Mesothelial cell of epicardium (in vitro differentiated cells): Measurements from ENCODE around the gene CALCR. TPM values are rescaled to one million over a fixed set of nuclear protein-coding genes. Genes with fewer than 3 reads are reported as not detected.

Source experiments
- DNase-seq, 2 experiments: peaks; one replicate each; pipeline ENCODE4 v3.0.0; 2021; ENCODE audit warnings: low spot score in 2 of 2; ENCODE audit not compliant: unreplicated experiment in 2 of 2
- H3K27ac Mint-ChIP-seq: 2 replicates; pipeline ENCODE4 v1.8.0; 2021; ENCODE audit warnings: mixed read lengths
- H3K27me3 Mint-ChIP-seq: 2 replicates; pipeline ENCODE4 v1.8.0; 2021; ENCODE audit warnings: low read depth, mixed read lengths
- H3K36me3 Mint-ChIP-seq: 2 replicates; pipeline ENCODE4 v1.8.0; 2021; ENCODE audit warnings: mixed read lengths
- H3K4me1 Mint-ChIP-seq: 2 replicates; pipeline ENCODE4 v1.8.0; 2021; ENCODE audit warnings: mixed read lengths
- H3K4me3 Mint-ChIP-seq: 2 replicates; pipeline ENCODE4 v1.8.0; 2021; ENCODE audit warnings: mild to moderate bottlenecking, moderate library complexity, mixed read lengths
- H3K9me3 Mint-ChIP-seq: 2 replicates; pipeline ENCODE4 v1.8.0; 2021; ENCODE audit warnings: mixed read lengths
- total RNA-seq: library from RNA; stranded (reverse); gene quantifications from 3 replicates; pipeline ENCODE4 v1.2.1, GENCODE V29; 2021
- TF ChIP-seq, protein P1 (sequence below): fragments of 200-600 bp; sonication (generic); IDR thresholded peaks from one replicate; pipeline ENCODE4 v1.5.0; 2021; ENCODE audit warnings: antibody characterized with exemption; ENCODE audit not compliant: unreplicated experiment

Gene CALCR
- total RNA-seq, 1 donor from 2014 or later, result not detected

DNA sequence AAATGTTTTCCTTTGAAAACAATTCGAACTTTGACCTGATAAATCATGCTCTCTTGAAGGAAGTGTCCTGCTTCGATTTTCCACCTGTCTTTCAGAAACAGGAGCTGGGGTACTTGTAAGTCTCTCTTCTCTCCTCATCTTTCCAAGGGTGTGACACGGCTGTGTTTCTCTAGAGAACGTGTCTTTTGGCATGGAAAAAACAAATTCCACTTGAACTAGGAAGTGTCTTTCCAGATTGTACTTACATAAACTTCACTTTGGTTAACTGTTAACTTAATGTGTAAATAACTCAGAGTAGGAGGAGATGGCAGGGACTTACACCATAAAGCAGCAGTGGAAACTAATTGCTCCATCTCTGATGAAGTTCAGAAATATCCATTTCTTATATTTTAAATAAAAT, 4.2 kb upstream of the CALCR start:
- Mint-ChIP-seq H3K4me1 (peaks cover 15% of the 10 kb centered on the region), H3K9me3 (no peaks in the 10 kb centered on the region), H3K27me3 (peaks cover 76% of the 10 kb centered on the region), H3K27ac (no peak overlapping the region), H3K36me3 (no peaks in the 10 kb centered on the region), H3K4me3 (no peak overlapping the region)
- TF ChIP-seq, protein P1, sequence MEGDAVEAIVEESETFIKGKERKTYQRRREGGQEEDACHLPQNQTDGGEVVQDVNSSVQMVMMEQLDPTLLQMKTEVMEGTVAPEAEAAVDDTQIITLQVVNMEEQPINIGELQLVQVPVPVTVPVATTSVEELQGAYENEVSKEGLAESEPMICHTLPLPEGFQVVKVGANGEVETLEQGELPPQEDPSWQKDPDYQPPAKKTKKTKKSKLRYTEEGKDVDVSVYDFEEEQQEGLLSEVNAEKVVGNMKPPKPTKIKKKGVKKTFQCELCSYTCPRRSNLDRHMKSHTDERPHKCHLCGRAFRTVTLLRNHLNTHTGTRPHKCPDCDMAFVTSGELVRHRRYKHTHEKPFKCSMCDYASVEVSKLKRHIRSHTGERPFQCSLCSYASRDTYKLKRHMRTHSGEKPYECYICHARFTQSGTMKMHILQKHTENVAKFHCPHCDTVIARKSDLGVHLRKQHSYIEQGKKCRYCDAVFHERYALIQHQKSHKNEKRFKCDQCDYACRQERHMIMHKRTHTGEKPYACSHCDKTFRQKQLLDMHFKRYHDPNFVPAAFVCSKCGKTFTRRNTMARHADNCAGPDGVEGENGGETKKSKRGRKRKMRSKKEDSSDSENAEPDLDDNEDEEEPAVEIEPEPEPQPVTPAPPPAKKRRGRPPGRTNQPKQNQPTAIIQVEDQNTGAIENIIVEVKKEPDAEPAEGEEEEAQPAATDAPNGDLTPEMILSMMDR, result no peak
- DNase-seq, result no peak

DNA sequence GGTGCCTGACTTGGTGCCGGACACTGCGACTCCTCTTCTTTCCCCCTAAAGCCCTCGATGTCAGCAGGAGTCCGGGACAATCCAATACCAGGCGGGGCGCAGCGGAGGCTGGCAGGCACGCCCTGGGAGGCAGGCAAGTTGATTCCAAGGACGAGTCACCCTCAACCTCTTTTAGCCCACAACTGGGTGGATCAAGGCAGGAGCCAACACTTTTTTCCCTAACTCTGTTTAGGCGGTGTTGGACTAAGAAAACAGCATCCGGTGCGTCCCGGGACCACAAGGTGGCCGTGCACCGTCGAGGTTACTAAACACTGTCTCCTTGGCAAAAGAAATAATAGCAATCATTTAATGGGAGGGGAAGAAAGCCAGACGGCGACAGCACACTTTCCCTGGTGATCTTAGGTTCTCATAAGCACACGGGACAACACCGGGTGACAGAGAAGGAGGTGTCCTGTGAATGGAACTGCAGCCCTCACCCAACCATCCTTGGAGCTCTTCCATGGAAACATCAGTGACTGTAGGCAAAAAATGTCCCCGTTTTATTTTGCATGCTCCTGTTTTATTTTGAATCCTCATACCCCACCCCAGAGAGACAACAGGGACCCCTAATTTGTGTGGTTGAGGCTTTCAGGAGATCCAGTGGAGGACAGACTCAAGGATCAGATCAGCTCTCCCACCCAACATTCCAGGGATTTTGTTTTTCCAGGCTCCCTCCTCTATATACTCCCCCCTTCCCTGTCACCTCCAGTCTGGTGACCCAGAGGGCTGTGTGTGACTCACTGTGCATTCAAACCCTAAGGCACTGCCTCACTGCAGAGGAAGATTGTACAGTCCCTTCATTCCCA, 1.3 kb upstream of the CALCR start:
- TF ChIP-seq, protein P1, result no peak
- Mint-ChIP-seq H3K27ac (no peak overlapping the region), H3K9me3 (no peaks in the 10 kb centered on the region), H3K36me3 (no peaks in the 10 kb centered on the region), H3K4me1 (peaks cover 15% of the 10 kb centered on the region), H3K4me3 (peak overlapping the region; percentile 73), H3K27me3 (peaks cover 95% of the 10 kb centered on the region)
- DNase-seq, result no peak

DNA sequence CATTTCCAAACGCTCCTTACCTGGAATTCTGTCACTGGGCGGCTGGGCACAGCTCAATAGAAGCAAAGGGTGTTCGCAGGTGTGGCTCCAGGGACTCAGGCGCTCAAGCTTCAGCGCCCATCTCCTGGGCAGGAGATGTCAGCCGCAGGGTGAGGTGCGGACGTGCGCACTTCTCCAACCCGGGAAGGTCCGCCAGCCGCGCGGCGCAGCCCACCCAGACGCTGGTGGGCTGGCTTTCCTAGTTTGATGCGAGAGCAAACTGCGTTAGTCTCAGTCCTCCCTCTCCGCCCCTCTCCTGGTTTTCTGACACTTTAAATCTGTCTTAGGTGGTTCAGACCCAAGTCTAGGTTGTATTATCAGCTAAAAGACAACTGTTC, 267 bp downstream of the CALCR start:
- peaks cover 94% of the 10 kb centered on the region for H3K27me3 Mint-ChIP-seq
- no peak overlapping the region for H3K27ac Mint-ChIP-seq
- no peak for DNase-seq
- peak overlapping the region; percentile 73 for H3K4me3 Mint-ChIP-seq
- no peaks in the 10 kb centered on the region for H3K36me3 Mint-ChIP-seq
- H3K4me1 Mint-ChIP-seq, result peaks cover 15% of the 10 kb centered on the region
- no peaks in the 10 kb centered on the region for H3K9me3 Mint-ChIP-seq
- TF ChIP-seq, protein P1, result no peak

DNA sequence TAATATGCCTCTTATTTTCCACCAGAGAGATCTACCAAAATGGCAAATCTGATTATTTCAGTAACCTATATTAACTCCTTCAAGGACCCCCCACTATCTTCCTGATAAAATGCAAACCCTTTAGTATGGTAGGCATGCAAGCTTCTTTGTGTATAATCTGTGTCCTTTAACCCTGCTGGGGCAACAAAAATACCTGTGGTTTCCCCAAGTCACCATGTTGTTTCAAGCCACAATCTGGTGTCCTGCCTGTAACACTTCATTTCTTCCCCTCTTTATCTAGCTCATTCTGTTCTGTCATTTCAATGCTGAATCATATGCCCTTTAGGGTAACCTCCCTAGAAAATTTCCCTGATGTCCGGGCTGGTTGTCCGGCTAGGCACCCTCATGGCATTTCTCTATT, 5.3 kb downstream of the CALCR start:
- H3K9me3 Mint-ChIP-seq, result no peaks in the 10 kb centered on the region
- peaks cover 75% of the 10 kb centered on the region for H3K27me3 Mint-ChIP-seq
- TF ChIP-seq, protein P1, result no peak
- peaks cover 3% of the 10 kb centered on the region for H3K4me1 Mint-ChIP-seq
- no peak overlapping the region for H3K4me3 Mint-ChIP-seq
- DNase-seq, result no peak
- H3K27ac Mint-ChIP-seq, result no peak overlapping the region
- no peaks in the 10 kb centered on the region for H3K36me3 Mint-ChIP-seq

DNA sequence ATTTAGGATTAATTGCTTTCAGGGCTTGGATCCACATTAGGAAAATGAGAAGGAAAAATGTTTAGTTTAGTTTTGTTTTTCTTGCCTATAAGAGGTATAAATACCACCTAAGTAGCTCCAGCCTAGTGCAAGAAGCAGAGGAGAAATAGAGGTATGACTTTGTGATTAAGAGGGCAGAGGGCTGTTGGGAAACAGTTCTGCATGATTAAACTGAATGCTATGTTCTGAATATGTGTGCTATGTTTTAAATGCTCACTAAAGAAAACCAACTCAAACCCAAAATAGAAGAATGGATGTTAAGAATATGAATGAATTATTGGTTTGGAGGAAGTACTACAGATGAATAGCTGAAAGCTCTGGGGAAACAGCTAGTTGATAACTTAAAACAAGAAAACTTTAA, 7.6 kb downstream of the CALCR start:
- no peaks in the 10 kb centered on the region for H3K9me3 Mint-ChIP-seq
- TF ChIP-seq, protein P1, result no peak
- H3K27me3 Mint-ChIP-seq, result peaks cover 59% of the 10 kb centered on the region
- H3K27ac Mint-ChIP-seq, result no peak overlapping the region
- no peak for DNase-seq
- no peaks in the 10 kb centered on the region for H3K36me3 Mint-ChIP-seq
- no peaks in the 10 kb centered on the region for H3K4me1 Mint-ChIP-seq
- H3K4me3 Mint-ChIP-seq, result no peak overlapping the region
